IMR-90 (cell line): ENCODE measurements around the gene DSCAM. TPM values are rescaled to one million over a fixed set of nuclear protein-coding genes. Genes with fewer than 3 reads are reported as not detected.

Experiments
- ATAC-seq: fragments of 200-7000 bp; cut with Tn5 transposase; 2 replicates; pipeline ENCODE4 v1.9.1; 2020; ENCODE audit warnings: low read depth, mild to moderate bottlenecking, moderate library complexity
- BruUV-seq: library from RNA; stranded (reverse); fragments of 400-500 nt; replicated peaks from 2 replicates; lab custom pipeline; 2021; lab: Mats Ljungman, UMichigan
- CTCF ChIA-PET: fragments of 300-600 bp; formaldehyde crosslinking; extraction: SDS; loops from one replicate; lab custom pipeline; 2021; ENCODE audit warnings: antibody characterized with exemption; lab: Yijun Ruan, JAX
- POLR2A ChIA-PET: fragments of 300-600 bp; sonication (Branson Sonifier 250); formaldehyde crosslinking; loops from one replicate; lab custom pipeline; 2022; ENCODE audit warnings: antibody characterized with exemption; ENCODE audit not compliant: unreplicated experiment; lab: Charles Lee
- DNase-seq: peaks from one replicate; pipeline ENCODE4 v3.0.0; 2013
- H2AFZ ChIP-seq: replicated peaks from 2 replicates; pipeline ENCODE3; 2013; ENCODE audit warnings: low read length, mild to moderate bottlenecking; ENCODE audit not compliant: poor library complexity
- H2AK5ac ChIP-seq: 2 replicates; pipeline ENCODE4 v1.6.1; 2013; ENCODE audit warnings: low read depth, low read length, inconsistent platforms
- H2AK9ac ChIP-seq: replicated peaks from 2 replicates; pipeline ENCODE3; 2013; ENCODE audit warnings: mild to moderate bottlenecking, low read depth, low read length, moderate library complexity; ENCODE audit not compliant: poor library complexity
- H2BK120ac ChIP-seq: 2 replicates; pipeline ENCODE4 v1.6.1; 2013; ENCODE audit warnings: low read depth, low read length, inconsistent platforms
- H2BK15ac ChIP-seq: 3 replicates; pipeline ENCODE4 v1.6.1; 2013; ENCODE audit warnings: low read depth, low read length, inconsistent platforms
- H2BK20ac ChIP-seq: 2 replicates; pipeline ENCODE4 v1.6.1; 2013; ENCODE audit warnings: low read depth, mild to moderate bottlenecking, inconsistent platforms, low read length, moderate library complexity
- H2BK5ac ChIP-seq: 2 replicates; pipeline ENCODE4 v1.6.1; 2013; ENCODE audit warnings: mild to moderate bottlenecking, low read depth, low read length, inconsistent platforms; ENCODE audit not compliant: poor library complexity, severe bottlenecking
- H3K14ac ChIP-seq: replicated peaks from 2 replicates; pipeline ENCODE4 v1.6.1; 2013; ENCODE audit warnings: low read depth, low read length, inconsistent platforms
- H3K18ac ChIP-seq: 2 replicates; pipeline ENCODE4 v1.6.1; 2013; ENCODE audit warnings: low read depth, low read length, control low read depth
- H3K23ac ChIP-seq: 2 replicates; pipeline ENCODE4 v1.6.1; 2013; ENCODE audit warnings: low read depth, low read length, inconsistent platforms
- H3K27ac ChIP-seq: 2 replicates; pipeline ENCODE4 v1.5.1; 2013; ENCODE audit warnings: mild to moderate bottlenecking, control low read depth, low read length; ENCODE audit not compliant: insufficient read depth
- H3K27me3 ChIP-seq: 2 replicates; pipeline ENCODE4 v1.6.1; 2013; ENCODE audit warnings: low read length; ENCODE audit not compliant: control insufficient read depth, insufficient read depth
- H3K36me3 ChIP-seq: 2 replicates; pipeline ENCODE4 v1.6.1; 2013; ENCODE audit warnings: low read length, mixed read lengths; ENCODE audit not compliant: control insufficient read depth, insufficient read depth
- H3K4ac ChIP-seq: 2 replicates; pipeline ENCODE4 v1.6.1; 2013; ENCODE audit warnings: low read depth, low read length, inconsistent platforms
- H3K4me1 ChIP-seq: 2 replicates; pipeline ENCODE4 v1.6.1; 2013; ENCODE audit warnings: low read length, mixed read lengths; ENCODE audit not compliant: control insufficient read depth, insufficient read depth
- H3K4me2 ChIP-seq: 2 replicates; pipeline ENCODE4 v1.6.1; 2013; ENCODE audit warnings: low read depth, mild to moderate bottlenecking, control low read depth, low read length, moderate library complexity
- H3K4me3 ChIP-seq: 2 replicates; pipeline ENCODE4 v1.5.1; 2013; ENCODE audit warnings: low read depth, mild to moderate bottlenecking, control low read depth, low read length, moderate library complexity; ENCODE audit not compliant: insufficient read depth
- H3K56ac ChIP-seq: 2 replicates; pipeline ENCODE4 v1.6.1; 2013; ENCODE audit warnings: low read length, inconsistent platforms; ENCODE audit not compliant: insufficient read depth; ENCODE audit errors: extremely low read depth
- H3K79me1 ChIP-seq, 2 experiments: 2 replicates each; pipeline ENCODE4 v1.6.1; 2013; ENCODE audit warnings: low read length in 2 of 2, inconsistent platforms in 1 of 2, low read depth in 1 of 2
- H3K9ac ChIP-seq: 2 replicates; pipeline ENCODE4 v1.6.1; 2013; ENCODE audit warnings: low read depth, low read length, control low read depth
- H3K9me1 ChIP-seq: 2 replicates; pipeline ENCODE4 v1.6.1; 2013; ENCODE audit warnings: low read length, inconsistent platforms; ENCODE audit not compliant: insufficient read depth
- H3K9me3 ChIP-seq: 2 replicates; pipeline ENCODE4 v1.6.1; 2013; ENCODE audit warnings: low read length; ENCODE audit not compliant: control insufficient read depth, insufficient read depth
- H4K20me1 ChIP-seq: 2 replicates; pipeline ENCODE4 v1.6.1; 2013; ENCODE audit warnings: low read length, inconsistent platforms; ENCODE audit not compliant: insufficient read depth
- H4K5ac ChIP-seq: 2 replicates; pipeline ENCODE4 v1.6.1; 2013; ENCODE audit warnings: mild to moderate bottlenecking, low read depth, low read length, control low read depth
- H4K8ac ChIP-seq, 2 experiments: 2 replicates each; pipeline ENCODE4 v1.6.1; 2013; ENCODE audit warnings: low read depth in 2 of 2, low read length in 2 of 2, control low read depth in 1 of 2, inconsistent platforms in 1 of 2
- H4K91ac ChIP-seq: 2 replicates; pipeline ENCODE4 v1.6.1; 2013; ENCODE audit warnings: low read depth, low read length, inconsistent platforms; ENCODE audit not compliant: insufficient read depth
- BHLHE40 ChIP-seq: fragments of 150-350 bp; IDR thresholded peaks from 2 replicates; pipeline ENCODE4 v1.6.1; 2016; ENCODE audit warnings: mild to moderate bottlenecking, low read depth, low read length
- CHD1 ChIP-seq: IDR thresholded peaks from 2 replicates; pipeline ENCODE4 v1.6.1; 2012; ENCODE audit warnings: low read depth, low read length, improper control_type of control experiment
- MAZ ChIP-seq: IDR thresholded peaks from 2 replicates; pipeline ENCODE4 v1.6.1; 2012; ENCODE audit warnings: low read depth, mild to moderate bottlenecking, low read length, improper control_type of control experiment, moderate library complexity, borderline replicate concordance
- MXI1 ChIP-seq: IDR thresholded peaks from 2 replicates; pipeline ENCODE4 v1.6.1; 2012; ENCODE audit warnings: low read depth, mild to moderate bottlenecking, low read length, moderate library complexity, borderline replicate concordance
- NFE2L2 ChIP-seq: fragments of 150-350 bp; IDR thresholded peaks from 2 replicates; pipeline ENCODE4 v1.6.1; 2016; ENCODE audit warnings: low read depth, mild to moderate bottlenecking, low read length
- RCOR1 ChIP-seq: IDR thresholded peaks from 2 replicates; pipeline ENCODE4 v1.6.1; 2012; ENCODE audit warnings: mild to moderate bottlenecking, low read length, improper control_type of control experiment; ENCODE audit not compliant: insufficient replicate concordance
- RFX5 ChIP-seq: IDR thresholded peaks from 2 replicates; pipeline ENCODE4 v1.8.0; 2012; ENCODE audit warnings: low read depth, mild to moderate bottlenecking, low read length, moderate library complexity
- SMC3 ChIP-seq: fragments of 150-350 bp; IDR thresholded peaks from 2 replicates; pipeline ENCODE4 v1.6.1; 2016; ENCODE audit warnings: low read depth, mild to moderate bottlenecking, antibody characterized with exemption, low read length, moderate library complexity
- dilution Hi-C: fragments of 300-500 bp; cut with HindIII; formaldehyde crosslinking; loops from one replicate; pipeline ENCODE4 v1.14.3; 2018; ENCODE audit warnings: low sequenced_read_pairs; ENCODE audit not compliant: unreplicated experiment
- in situ Hi-C: fragments of 300-500 bp; cut with MboI; formaldehyde crosslinking; loops from 3 replicates; pipeline ENCODE4 v1.14.3; 2019; ENCODE audit warnings: low sequenced_read_pairs, inconsistent platforms, mixed read lengths
- intact Hi-C: fragments of 100-400 bp; cut with micrococcal nuclease; formaldehyde crosslinking; loops from 2 replicates; pipeline ENCODE4 v1.10.0; 2022
- polyA plus RNA-seq, 3 experiments: library from polyadenylated mRNA; depleted of rRNA; stranded (reverse); fragments of >200 nt; gene quantifications; 2 replicates each; pipeline ENCODE4 v1.2.3, GENCODE V29; 2012; ENCODE audit warnings: low replicate concordance in 1 of 3
- total RNA-seq: library from RNA; depleted of rRNA; stranded (reverse); fragments of >200 nt; gene quantifications from 2 replicates; pipeline ENCODE4 v1.2.3, GENCODE V29; 2012
- TF ChIP-seq, protein P1 (sequence below): fragments of 150-350 bp; IDR thresholded peaks from 2 replicates; pipeline ENCODE4 v1.6.1; 2016; ENCODE audit warnings: low read depth, mild to moderate bottlenecking, low read length, moderate library complexity, borderline replicate concordance
- TF ChIP-seq, protein P2 (sequence below): fragments of 150-350 bp; IDR thresholded peaks from 2 replicates; pipeline ENCODE4 v1.6.1; 2017; ENCODE audit warnings: mild to moderate bottlenecking, antibody characterized with exemption, low read length, low read depth
- TF ChIP-seq, protein P3 (sequence below): conservative IDR thresholded peaks from 2 replicates; pipeline ENCODE4 v1.5.1; 2012; ENCODE audit warnings: mild to moderate bottlenecking, low read depth, low read length, improper control_type of control experiment

DSCAM gene
- total and polyA plus RNA-seq, 2 of the 4 experiments (the other 2 are of a cell fraction) = under 0.01 to 0.02 TPM

DNA sequence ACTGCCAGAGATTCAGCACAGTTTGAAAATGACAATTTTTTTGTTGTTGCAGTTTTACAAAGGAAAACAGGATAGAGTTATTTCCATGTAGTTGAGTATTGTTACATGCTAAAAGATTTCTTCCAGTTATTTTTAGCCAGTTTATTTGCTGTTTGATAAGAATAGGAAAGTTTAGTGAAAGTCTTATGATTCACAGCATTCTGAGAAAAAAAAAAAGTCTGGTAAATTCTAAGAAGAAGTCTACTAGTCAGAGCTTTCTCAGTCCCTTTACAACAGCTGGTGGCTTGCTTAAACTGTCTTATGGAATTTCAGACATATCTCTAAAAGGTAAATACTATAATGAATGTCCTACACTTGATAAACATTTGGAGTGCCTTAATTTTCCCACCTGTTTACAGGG lies 341.7 kb downstream of the DSCAM start:
- H4K20me1 ChIP-seq = no peaks in the 10 kb centered on the region
- dilution Hi-C loops (no loop called here), intact Hi-C loops (no loop called here), in situ Hi-C loops (no loop called here)
- no peak overlapping the region for H2BK120ac ChIP-seq
- no peak for DNase-seq
- H4K8ac ChIP-seq = no peak overlapping the region
- H3K9ac ChIP-seq = no peak overlapping the region
- POLR2A ChIA-PET = no interaction called here
- no peak overlapping the region for H4K91ac ChIP-seq
- no peak overlapping the region for H2BK15ac ChIP-seq
- peaks cover 10% of the 10 kb centered on the region for H3K9me3 ChIP-seq
- no peak overlapping the region for H2BK5ac ChIP-seq
- H3K36me3 ChIP-seq = no peaks in the 10 kb centered on the region
- no peak for ATAC-seq
- no peak for TF ChIP-seq SMC3
- no peak for TF ChIP-seq CHD1
- no peak for TF ChIP-seq MAZ
- no peak for TF ChIP-seq MXI1
- no peak for TF ChIP-seq NFE2L2
- no peak for TF ChIP-seq RFX5
- no peak for TF ChIP-seq RCOR1
- TF ChIP-seq, protein P1, sequence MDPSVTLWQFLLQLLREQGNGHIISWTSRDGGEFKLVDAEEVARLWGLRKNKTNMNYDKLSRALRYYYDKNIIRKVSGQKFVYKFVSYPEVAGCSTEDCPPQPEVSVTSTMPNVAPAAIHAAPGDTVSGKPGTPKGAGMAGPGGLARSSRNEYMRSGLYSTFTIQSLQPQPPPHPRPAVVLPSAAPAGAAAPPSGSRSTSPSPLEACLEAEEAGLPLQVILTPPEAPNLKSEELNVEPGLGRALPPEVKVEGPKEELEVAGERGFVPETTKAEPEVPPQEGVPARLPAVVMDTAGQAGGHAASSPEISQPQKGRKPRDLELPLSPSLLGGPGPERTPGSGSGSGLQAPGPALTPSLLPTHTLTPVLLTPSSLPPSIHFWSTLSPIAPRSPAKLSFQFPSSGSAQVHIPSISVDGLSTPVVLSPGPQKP = no peak
- no peak for TF ChIP-seq BHLHE40
- TF ChIP-seq, protein P2, sequence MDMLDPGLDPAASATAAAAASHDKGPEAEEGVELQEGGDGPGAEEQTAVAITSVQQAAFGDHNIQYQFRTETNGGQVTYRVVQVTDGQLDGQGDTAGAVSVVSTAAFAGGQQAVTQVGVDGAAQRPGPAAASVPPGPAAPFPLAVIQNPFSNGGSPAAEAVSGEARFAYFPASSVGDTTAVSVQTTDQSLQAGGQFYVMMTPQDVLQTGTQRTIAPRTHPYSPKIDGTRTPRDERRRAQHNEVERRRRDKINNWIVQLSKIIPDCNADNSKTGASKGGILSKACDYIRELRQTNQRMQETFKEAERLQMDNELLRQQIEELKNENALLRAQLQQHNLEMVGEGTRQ = no peak
- TF ChIP-seq, protein P3, sequence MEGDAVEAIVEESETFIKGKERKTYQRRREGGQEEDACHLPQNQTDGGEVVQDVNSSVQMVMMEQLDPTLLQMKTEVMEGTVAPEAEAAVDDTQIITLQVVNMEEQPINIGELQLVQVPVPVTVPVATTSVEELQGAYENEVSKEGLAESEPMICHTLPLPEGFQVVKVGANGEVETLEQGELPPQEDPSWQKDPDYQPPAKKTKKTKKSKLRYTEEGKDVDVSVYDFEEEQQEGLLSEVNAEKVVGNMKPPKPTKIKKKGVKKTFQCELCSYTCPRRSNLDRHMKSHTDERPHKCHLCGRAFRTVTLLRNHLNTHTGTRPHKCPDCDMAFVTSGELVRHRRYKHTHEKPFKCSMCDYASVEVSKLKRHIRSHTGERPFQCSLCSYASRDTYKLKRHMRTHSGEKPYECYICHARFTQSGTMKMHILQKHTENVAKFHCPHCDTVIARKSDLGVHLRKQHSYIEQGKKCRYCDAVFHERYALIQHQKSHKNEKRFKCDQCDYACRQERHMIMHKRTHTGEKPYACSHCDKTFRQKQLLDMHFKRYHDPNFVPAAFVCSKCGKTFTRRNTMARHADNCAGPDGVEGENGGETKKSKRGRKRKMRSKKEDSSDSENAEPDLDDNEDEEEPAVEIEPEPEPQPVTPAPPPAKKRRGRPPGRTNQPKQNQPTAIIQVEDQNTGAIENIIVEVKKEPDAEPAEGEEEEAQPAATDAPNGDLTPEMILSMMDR = no peak
- no peak overlapping the region for H2BK20ac ChIP-seq
- no peak overlapping the region for H3K56ac ChIP-seq
- no peaks in the 10 kb centered on the region for H3K27me3 ChIP-seq
- H4K5ac ChIP-seq = no peak overlapping the region
- no peaks in the 10 kb centered on the region for H3K4me1 ChIP-seq
- H3K4me3 ChIP-seq = no peak overlapping the region
- H3K9me1 ChIP-seq = no peaks in the 10 kb centered on the region
- no peaks in the 10 kb centered on the region for H3K79me1 ChIP-seq
- H3K4ac ChIP-seq = no peak overlapping the region
- CTCF ChIA-PET = interaction anchor here (0.6 kb wide), 1 partner anchor 33 kb away, joined by 4 read pairs; no protein-coding TSS in a partner anchor
- H2AK5ac ChIP-seq = no peak overlapping the region
- BruUV-seq = no TSS peak
- no peak overlapping the region for H2AK9ac ChIP-seq
- H3K23ac ChIP-seq = no peak overlapping the region
- no peak overlapping the region for H3K18ac ChIP-seq
- no peak overlapping the region for H3K14ac ChIP-seq
- H3K4me2 ChIP-seq = no peak overlapping the region
- no peak overlapping the region for H2AFZ ChIP-seq
- H3K27ac ChIP-seq = no peak overlapping the region
